ENCODE data around the gene JAG1. TPM values are rescaled to one million over a fixed set of nuclear protein-coding genes. Genes with fewer than 3 reads are reported as not detected.

The JAG1 gene
- polyA plus RNA-seq, 4 donors: 171 to 203 (median 177) TPM

DNA sequence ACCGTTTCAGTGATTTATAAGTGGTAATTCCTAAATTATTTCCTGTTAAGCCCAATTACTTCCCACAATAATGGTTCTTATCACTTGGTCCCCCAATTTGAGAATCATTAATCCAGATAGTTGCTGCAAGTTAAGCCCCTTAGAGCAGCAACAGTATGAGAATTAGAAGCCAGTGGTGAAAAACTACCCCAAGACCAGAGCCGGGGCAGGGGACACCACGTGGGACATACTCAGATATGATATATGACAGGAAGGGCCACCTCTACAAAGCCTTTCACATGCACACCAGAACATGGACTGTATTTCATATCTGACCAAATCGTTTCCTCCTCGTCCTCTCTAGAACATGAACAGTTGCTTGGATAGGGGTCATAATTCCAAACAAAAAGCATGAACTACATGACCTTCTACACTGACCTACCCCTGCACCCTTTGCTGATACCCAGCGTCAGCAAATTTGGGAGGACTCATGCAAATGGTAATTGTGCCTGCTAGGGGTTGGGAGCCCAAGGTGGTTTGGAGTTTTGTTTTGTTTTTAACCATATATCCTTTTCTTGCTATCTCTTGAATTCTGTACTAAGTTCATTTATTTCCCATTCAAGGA, 3.9 kb downstream of the JAG1 start:
- no peak for DNase-seq (ENCODE audit: low read depth in 4 of 4, low spot score in 3 of 4)

DNA sequence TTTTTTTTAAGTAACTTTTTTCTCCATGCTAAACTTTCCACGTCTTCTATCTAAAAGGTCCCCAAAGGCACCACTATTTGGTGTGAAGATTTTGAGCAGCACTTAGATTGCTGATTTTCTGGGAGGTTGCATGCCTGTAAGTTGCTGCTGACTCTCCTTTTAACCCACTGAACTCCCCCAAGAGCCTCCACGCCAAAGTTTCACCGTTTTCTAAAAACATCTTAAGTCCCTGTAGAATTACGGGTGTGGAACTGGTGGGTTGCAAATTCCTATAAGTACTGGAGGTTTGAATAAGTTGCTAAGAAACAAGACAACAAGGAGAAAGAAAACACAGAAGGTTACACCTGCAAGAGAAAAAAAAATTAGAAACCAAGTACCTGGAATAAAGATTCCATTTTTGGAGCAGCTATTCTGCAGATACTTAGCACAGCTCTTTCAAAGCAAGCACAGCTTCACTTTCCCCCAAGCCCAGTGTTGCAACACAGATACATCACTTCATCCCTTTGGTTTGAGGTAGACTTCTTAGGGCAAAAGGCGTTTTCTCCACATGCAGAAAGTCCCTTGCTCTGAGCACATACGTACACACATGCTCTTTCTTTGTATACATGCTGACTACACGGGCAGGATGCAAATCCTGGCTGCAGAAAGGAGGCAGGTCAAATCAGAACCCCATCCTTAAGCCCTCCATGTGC, 5.0 kb downstream of the JAG1 start:
- DNase-seq (ENCODE audit: low read depth in 4 of 4, low spot score in 3 of 4): no peak

GRCh38 chr20:10667560-10668167, 6.1 kb downstream of the JAG1 start:
- DNase-seq (ENCODE audit: low read depth in 4 of 4, low spot score in 3 of 4): no peak

GRCh38 chr20:10667077-10667401, 6.8 kb downstream of the JAG1 start:
- DNase-seq (ENCODE audit: low read depth in 4 of 4, low spot score in 3 of 4): no peak

- no peak for DNase-seq (ENCODE audit: low read depth in 4 of 4, low spot score in 3 of 4)
Measured at GRCh38 chr20:10666221-10667076, 7.3 kb downstream of the JAG1 start.

GRCh38 chr20:10665791-10666190, 8.0 kb downstream of the JAG1 start:
- DNase-seq (ENCODE audit: low read depth in 4 of 4, low spot score in 3 of 4): no peak

GRCh38 chr20:10665027-10665561, 8.7 kb downstream of the JAG1 start:
- DNase-seq (ENCODE audit: low read depth in 4 of 4, low spot score in 3 of 4): no peak

DNA sequence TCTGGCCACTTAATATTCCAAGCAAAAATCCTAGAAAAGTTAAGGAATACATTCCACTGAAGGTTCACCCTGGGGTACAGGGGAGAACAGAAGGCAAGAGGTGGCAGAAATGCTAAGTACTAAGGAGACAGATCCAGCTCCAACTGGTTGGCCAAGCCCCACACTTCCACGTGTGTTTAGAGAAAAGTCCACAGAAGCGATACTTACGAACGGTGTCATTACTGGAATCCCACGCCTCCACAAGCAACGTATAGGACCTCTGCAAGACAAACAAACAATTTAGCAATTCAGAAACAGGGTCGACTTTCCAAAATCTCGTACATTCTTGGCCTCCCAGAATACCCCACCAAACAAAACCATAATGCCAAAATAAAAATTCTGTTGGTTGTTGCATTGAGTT, 10.0 kb downstream of the JAG1 start:
- no peak for DNase-seq (ENCODE audit: low read depth in 4 of 4, low spot score in 3 of 4)

GRCh38 chr20:10662661-10663458, 10.9 kb downstream of the JAG1 start:
- no peak for DNase-seq (ENCODE audit: low read depth in 4 of 4, low spot score in 3 of 4)

DNA sequence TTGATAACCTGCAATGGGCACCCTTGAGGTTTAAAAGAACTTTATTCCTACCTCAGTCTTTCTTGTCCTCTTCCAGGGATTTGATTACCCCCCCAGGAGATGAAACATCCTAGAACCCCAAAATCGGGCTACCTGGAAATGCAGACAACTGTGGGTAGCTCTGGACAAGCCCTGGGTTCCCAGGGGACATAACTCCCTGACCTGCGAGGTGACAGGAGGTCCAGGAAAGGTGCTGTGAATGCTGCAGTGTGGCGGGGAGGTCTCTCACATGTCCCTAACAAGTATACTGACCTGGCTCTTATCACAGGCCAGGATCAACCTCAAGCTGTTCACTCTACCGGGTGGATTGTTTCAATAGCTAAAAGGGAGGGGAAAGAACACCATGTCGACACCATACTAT, 11.6 kb downstream of the JAG1 start:
- no peak for DNase-seq (ENCODE audit: low read depth in 4 of 4, low spot score in 3 of 4)

DNA sequence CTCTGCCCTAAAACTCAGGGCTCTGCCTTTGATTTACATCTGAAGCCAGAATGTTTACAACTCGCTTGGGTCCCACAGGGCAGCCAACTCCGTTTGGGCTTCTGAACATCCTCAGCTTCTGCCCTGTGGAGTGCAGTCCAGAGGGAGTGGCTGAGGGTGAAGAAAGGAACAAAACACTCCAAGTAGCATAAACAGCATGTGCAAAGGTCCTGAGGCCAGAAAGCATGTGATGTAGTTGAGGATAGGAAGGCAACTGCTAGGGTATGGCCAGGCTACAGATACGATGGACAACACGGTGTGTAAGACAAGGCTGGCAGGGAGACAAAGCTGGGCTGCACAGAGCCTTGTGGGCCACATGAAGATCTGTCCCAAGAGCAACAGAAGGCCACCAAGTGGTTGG, 12.5 kb downstream of the JAG1 start:
- DNase-seq (ENCODE audit: low read depth in 4 of 4, low spot score in 3 of 4): no peak

DNA sequence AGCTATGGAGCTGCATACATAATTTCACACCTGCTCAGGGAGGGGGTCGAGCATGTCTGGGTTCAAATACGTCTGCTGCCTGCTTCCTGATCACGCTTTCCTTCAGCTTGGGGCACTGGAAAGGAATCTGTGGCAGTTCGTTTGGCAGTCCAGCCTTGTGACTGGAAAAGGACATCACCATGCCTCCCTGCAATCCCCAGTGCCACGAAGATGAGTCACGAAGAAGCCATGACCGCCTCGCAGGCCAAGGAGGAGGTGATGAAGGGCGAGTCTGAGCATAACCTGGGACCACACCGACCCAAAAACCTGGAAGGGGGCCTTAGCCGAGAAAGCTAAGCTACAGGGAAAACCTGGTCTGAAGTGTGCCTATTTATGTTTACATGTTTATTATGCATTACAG, 13.1 kb downstream of the JAG1 start:
- DNase-seq (ENCODE audit: low read depth in 4 of 4, low spot score in 3 of 4): no peak

DNA sequence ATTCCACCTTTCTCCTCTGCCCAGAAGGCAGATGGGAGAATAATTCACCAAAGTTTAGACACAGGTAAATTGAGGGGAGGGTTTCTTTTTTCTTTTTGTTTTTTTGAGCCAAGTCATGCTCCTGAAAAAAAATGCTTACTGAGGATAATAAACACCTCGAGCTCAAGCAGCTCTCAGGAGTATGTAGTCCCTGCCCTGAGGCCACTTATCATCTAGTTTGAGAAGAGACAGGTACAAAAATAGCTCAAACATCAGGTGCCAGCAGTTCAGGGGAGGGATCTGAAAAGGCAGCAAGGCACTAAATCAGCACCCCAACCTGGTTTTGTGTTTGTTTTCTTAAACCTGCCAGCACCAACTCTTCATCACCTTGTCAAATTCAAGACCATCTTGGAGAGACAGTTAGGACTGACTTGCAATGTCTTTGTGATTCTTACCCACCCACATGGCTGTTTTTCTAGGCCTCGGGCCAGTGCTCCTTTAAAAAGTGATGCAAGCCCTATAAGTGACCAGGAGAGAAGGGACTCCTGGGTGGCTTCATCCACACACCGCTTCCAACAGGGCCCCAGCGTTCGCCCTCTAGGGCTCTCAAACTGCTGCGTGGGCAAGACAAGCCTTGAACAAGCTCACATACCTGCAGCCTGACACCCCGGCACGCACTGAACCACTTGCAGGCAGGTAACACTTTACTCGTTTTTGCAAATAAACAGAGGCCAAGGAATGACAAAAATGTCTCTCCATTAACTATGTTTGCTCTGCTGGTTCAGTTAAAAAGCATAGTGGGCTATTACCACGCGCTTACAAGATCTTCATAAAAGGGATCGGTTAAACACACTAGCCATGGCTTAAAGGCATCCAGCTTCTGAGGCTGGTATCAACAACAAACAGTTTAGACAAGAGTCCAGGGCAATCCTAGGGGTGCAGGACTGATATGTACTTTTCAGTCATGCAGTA, 13.9 kb downstream of the JAG1 start:
- DNase-seq (ENCODE audit: low read depth in 4 of 4, low spot score in 3 of 4): no peak

DNA sequence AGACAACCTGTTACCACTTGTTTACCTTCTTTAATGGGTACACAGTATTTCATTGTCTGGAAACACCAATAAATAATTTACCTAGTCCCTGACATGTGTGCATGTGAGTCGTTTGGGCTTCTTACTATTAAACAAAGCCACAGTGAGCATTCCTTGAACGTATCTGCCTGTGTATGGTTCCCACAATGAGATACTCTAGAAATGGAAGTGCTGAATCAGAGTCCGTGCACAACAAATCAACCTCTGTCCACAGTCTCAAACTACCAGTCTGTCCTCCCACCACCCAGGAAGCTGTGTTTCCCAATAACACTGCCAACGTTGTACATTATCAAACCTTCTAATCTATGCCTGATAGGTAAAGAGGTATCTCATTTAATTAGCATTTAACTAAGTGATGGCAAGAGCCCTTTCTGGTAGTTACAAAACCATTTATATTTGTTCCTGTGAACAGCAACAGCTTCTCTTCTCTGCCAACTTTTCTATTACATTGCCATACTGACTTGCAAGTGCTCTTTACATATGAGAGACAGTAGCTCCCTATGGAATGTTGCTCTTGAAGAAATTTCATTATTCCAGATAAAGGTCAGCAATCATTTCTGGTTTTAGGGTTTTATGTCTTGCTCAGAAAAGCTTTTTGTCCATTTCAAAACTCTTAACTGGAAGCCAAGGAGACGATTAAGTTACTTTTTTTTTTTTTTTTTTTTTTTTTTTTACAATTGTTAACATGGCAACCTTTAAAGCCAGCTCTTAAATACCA, 14.7 kb downstream of the JAG1 start:
- DNase-seq (ENCODE audit: low read depth in 4 of 4, low spot score in 3 of 4): no peak

- no peak for DNase-seq (ENCODE audit: low read depth in 4 of 4, low spot score in 3 of 4)
Measured at GRCh38 chr20:10658051-10658823, 15.6 kb downstream of the JAG1 start.

- no peak for DNase-seq (ENCODE audit: low read depth in 4 of 4, low spot score in 3 of 4)
Measured at GRCh38 chr20:10657453-10657852, 16.3 kb downstream of the JAG1 start.

GRCh38 chr20:10655720-10656669, 17.8 kb downstream of the JAG1 start:
- DNase-seq (ENCODE audit: low read depth in 4 of 4, low spot score in 3 of 4): no peak

All from right renal pelvis (tissue), 4 donors.